ENCODE results near the gene FBXO46.

FBXO46 gene

GRCh38 chr19:45664575-45664974, 66.1 kb downstream of the FBXO46 start:
- Histone ChIP-seq H3K27ac (ENCODE audit: low read depth, low read length) (no peak overlapping the region), H3F3A (ENCODE audit: control insufficient read depth, insufficient read depth) (peaks cover 13% of the 10 kb centered on the region), H3K4me2 (ENCODE audit: low read length) (no peak overlapping the region), H3K79me2 (ENCODE audit: control insufficient read depth, low read length) (no peaks in the 10 kb centered on the region), H3K4me1 (ENCODE audit: control insufficient read depth, low read length) (peaks cover 32% of the 10 kb centered on the region), H3K4me3 (ENCODE audit: low read length) (no peak overlapping the region), H3K36me3 (ENCODE audit: control insufficient read depth, low read length) (no peaks in the 10 kb centered on the region), H3K9me3 (ENCODE audit: control insufficient read depth, insufficient read depth, low read length) (no peaks in the 10 kb centered on the region), H4K20me1 (ENCODE audit: control insufficient read depth, insufficient read depth, low read depth, low read length) (no peaks in the 10 kb centered on the region), H3K27me3 (ENCODE audit: control insufficient read depth, low read length) (peaks cover 5% of the 10 kb centered on the region; the same call in 1 of the 2 replicates), H3K9me2 (replicated peaks; ENCODE audit: control insufficient read depth, low read length) (no peaks in the 10 kb centered on the region)
- TF ChIP-seq CTCF (IDR thresholded peaks at IDR 0.05; ENCODE audit: low read depth, low read length, poor library complexity, severe bottlenecking) (no peak), EZH2phosphoT487 (IDR thresholded peaks at IDR 0.05; ENCODE audit: borderline replicate concordance, low read length) (no peak)

- Histone ChIP-seq H3K27ac (ENCODE audit: low read depth, low read length) (no peak overlapping the region), H3K27me3 (ENCODE audit: control insufficient read depth, low read length) (peaks cover 5% of the 10 kb centered on the region), H3K9me2 (replicated peaks; ENCODE audit: control insufficient read depth, low read length) (no peaks in the 10 kb centered on the region), H3K9me3 (ENCODE audit: control insufficient read depth, insufficient read depth, low read length) (no peaks in the 10 kb centered on the region), H3K4me1 (ENCODE audit: control insufficient read depth, low read length) (peaks cover 24% of the 10 kb centered on the region), H3F3A (ENCODE audit: control insufficient read depth, insufficient read depth) (peaks cover 6% of the 10 kb centered on the region; the same call in 1 of the 2 replicates), H3K4me3 (ENCODE audit: low read length) (no peak overlapping the region), H4K20me1 (ENCODE audit: control insufficient read depth, insufficient read depth, low read depth, low read length) (no peaks in the 10 kb centered on the region), H3K4me2 (ENCODE audit: low read length) (no peak overlapping the region), H3K36me3 (ENCODE audit: control insufficient read depth, low read length) (no peaks in the 10 kb centered on the region), H3K79me2 (ENCODE audit: control insufficient read depth, low read length) (no peaks in the 10 kb centered on the region)
- TF ChIP-seq EZH2phosphoT487 (IDR thresholded peaks at IDR 0.05; ENCODE audit: borderline replicate concordance, low read length) (no peak), CTCF (IDR thresholded peaks at IDR 0.05; ENCODE audit: low read depth, low read length, poor library complexity, severe bottlenecking) (no peak)
Measured at GRCh38 chr19:45663800-45664199, 66.9 kb downstream of the FBXO46 start.

GRCh38 chr19:45660636-45661035, 70.1 kb downstream of the FBXO46 start:
- no peaks in the 10 kb centered on the region for H3F3A ChIP-seq (ENCODE audit: control insufficient read depth, insufficient read depth)
- peaks cover 6% of the 10 kb centered on the region for H3K27me3 ChIP-seq (ENCODE audit: control insufficient read depth, low read length)
- H3K4me1 ChIP-seq (ENCODE audit: control insufficient read depth, low read length): peaks cover 8% of the 10 kb centered on the region
- H3K36me3 ChIP-seq (ENCODE audit: control insufficient read depth, low read length): no peaks in the 10 kb centered on the region
- no peak overlapping the region for H3K4me3 ChIP-seq (ENCODE audit: low read length)
- H4K20me1 ChIP-seq (ENCODE audit: control insufficient read depth, insufficient read depth, low read depth, low read length): no peaks in the 10 kb centered on the region
- no peak overlapping the region for H3K27ac ChIP-seq (ENCODE audit: low read depth, low read length)
- H3K9me2 ChIP-seq (replicated peaks; ENCODE audit: control insufficient read depth, low read length): no peaks in the 10 kb centered on the region
- H3K9me3 ChIP-seq (ENCODE audit: control insufficient read depth, insufficient read depth, low read length): no peaks in the 10 kb centered on the region
- H3K79me2 ChIP-seq (ENCODE audit: control insufficient read depth, low read length): no peaks in the 10 kb centered on the region
- TF ChIP-seq CTCF (IDR thresholded peaks at IDR 0.05; ENCODE audit: low read depth, low read length, poor library complexity, severe bottlenecking) (no peak), EZH2phosphoT487 (IDR thresholded peaks at IDR 0.05; ENCODE audit: borderline replicate concordance, low read length) (no peak)
- no peak overlapping the region for H3K4me2 ChIP-seq (ENCODE audit: low read length)
